ENCODE data around the gene MARK2. TPM values are rescaled to one million over a fixed set of nuclear protein-coding genes. Genes with fewer than 3 reads are reported as not detected.

Gene MARK2
- total and polyA plus RNA-seq, 2 of the 8 experiments (the other 6 are each of a cell fraction or from before 2014, with no cell fraction given), result 19.3 to 58.5 TPM

- no peaks in the 10 kb centered on the region for H3K9me3 ChIP-seq (ENCODE audit: insufficient read depth in 2 of 2, low read depth in 1 of 2, low read length in 1 of 2)
- no peak overlapping the region for H2BK120ac ChIP-seq (replicated peaks; ENCODE audit: low read depth, low read length)
- ChIA-PET CTCF (ENCODE audit: partially characterized antibody) (interaction anchor here (1.5 to 6.4 kb wide), 4 partner anchors 8 to 64 kb away, joined by 6 to 45 read pairs (median 23); partner anchors contain the start of gene MARK2), POLR2A (ENCODE audit: partially characterized antibody) (interaction anchor here (1.0 to 2.2 kb wide), 4 partner anchors 10 to 27 kb away, joined by 3 to 5 read pairs (median 4); no protein-coding TSS in a partner anchor)
- H2BK20ac ChIP-seq (ENCODE audit: low read length), result no peak overlapping the region
- WGBS, 2 experiments (ENCODE audit: extremely low coverage in 1 of 2, insufficient coverage in 1 of 2, insufficient read length in 1 of 2, insufficient replicate concordance in 2 of 2, low coverage in 1 of 2, low lambda C conversion rate in 2 of 2, missing lambda C conversion rate in 1 of 2), result 93% methylated on average over 6 of the region's 6 CpGs; no CpG with 5 or more reads in 1 of the 2 experiments
- peaks cover 0 to 14% (median 5%) of the 10 kb centered on the region in 4 experiments; a peak in 5 of 7 replicates for H3K4me1 ChIP-seq (replicated peaks in 1 of 4; ENCODE audit: control insufficient read depth in 3 of 4, insufficient read depth in 4 of 4, low read length in 3 of 4)
- no peak overlapping the region for H3K4me2 ChIP-seq (ENCODE audit: insufficient read depth in 1 of 2, low read depth in 2 of 2, low read length in 2 of 2)
- no peak overlapping the region for H3K18ac ChIP-seq (ENCODE audit: extremely low read depth, low read length)
- peaks cover 15% of the 10 kb centered on the region for H3K79me1 ChIP-seq (ENCODE audit: low read depth, low read length)
- no peak overlapping the region for H3K23ac ChIP-seq (ENCODE audit: insufficient read length)
- peaks cover 4 to 57% of the 10 kb centered on the region in 2 experiments; a peak in 3 of 4 replicates for H3K79me2 ChIP-seq (ENCODE audit: control insufficient read depth in 1 of 2, insufficient read depth in 2 of 2, low read length in 2 of 2)
- no peak overlapping the region for H4K91ac ChIP-seq (replicated peaks; ENCODE audit: insufficient read length, low read length)
- H4K5ac ChIP-seq (ENCODE audit: insufficient read length, low read depth, low read length), result no peak overlapping the region
- no peak overlapping the region for H3K14ac ChIP-seq (ENCODE audit: insufficient read length)
- peaks cover 8 to 24% (median 20%) of the 10 kb centered on the region in 4 experiments for H3K36me3 ChIP-seq (ENCODE audit: control insufficient read depth in 2 of 4, insufficient read depth in 4 of 4, low read length in 3 of 4)
- no peaks in the 10 kb centered on the region for H3K27me3 ChIP-seq (replicated peaks in 1 of 4; ENCODE audit: control insufficient read depth in 3 of 4, extremely low read depth in 1 of 4, insufficient read depth in 3 of 4, low read length in 3 of 4)
- H2BK12ac ChIP-seq (ENCODE audit: low read depth, low read length), result no peak overlapping the region
- no peaks in the 10 kb centered on the region for H3K23me2 ChIP-seq (ENCODE audit: low read depth, low read length)
- H2AFZ ChIP-seq (ENCODE audit: low read length), result no peak overlapping the region
- no peak overlapping the region for H3K4me3 ChIP-seq (ENCODE audit: extremely low read depth in 1 of 4, insufficient read depth in 2 of 4, low read depth in 3 of 4, low read length in 4 of 4)
- DNase-seq (ENCODE audit: low read depth in 1 of 2, low spot score in 2 of 2), result no peak
- no peak overlapping the region for H2BK5ac ChIP-seq (ENCODE audit: low read depth, low read length)
- H4K8ac ChIP-seq (ENCODE audit: extremely low read depth, insufficient read depth, low read length), result no peak overlapping the region
- no peak overlapping the region for H3K27ac ChIP-seq (ENCODE audit: low read depth, low read length)
- no peak for TF ChIP-seq SUZ12 (IDR thresholded peaks at IDR 0.05; ENCODE audit: low read length)
- TF ChIP-seq ASH2L (IDR thresholded peaks at IDR 0.05; ENCODE audit: low read length), result no peak
- TF ChIP-seq TAF1 (IDR thresholded peaks at IDR 0.05; ENCODE audit: low read depth, low read length), result no peak
- no peak for TF ChIP-seq JUND (IDR thresholded peaks at IDR 0.05; ENCODE audit: low read length)
- no peak for TF ChIP-seq E2F6 (IDR thresholded peaks at IDR 0.05)
- TF ChIP-seq YY1 (IDR thresholded peaks at IDR 0.05; ENCODE audit: low read depth, low read length), result no peak
- no peak for TF ChIP-seq RBBP5 (IDR thresholded peaks at IDR 0.05; ENCODE audit: borderline replicate concordance, low read depth, low read length)
- TF ChIP-seq ZNF274 (IDR thresholded peaks at IDR 0.05; ENCODE audit: borderline replicate concordance, extremely low read depth, low read length), result no peak
- TF ChIP-seq NRF1 (IDR thresholded peaks at IDR 0.05; ENCODE audit: low read depth, low read length), result no peak
- TF ChIP-seq MAFK (IDR thresholded peaks at IDR 0.05; ENCODE audit: low read depth, low read length), result no peak
- TF ChIP-seq HDAC6 (IDR thresholded peaks at IDR 0.05; ENCODE audit: low read depth, low read length), result no peak
- TF ChIP-seq TCF12 (IDR thresholded peaks at IDR 0.05; ENCODE audit: low read depth, low read length), result no peak
- TF ChIP-seq ATF3 (IDR thresholded peaks at IDR 0.05; ENCODE audit: insufficient read depth, low read depth, low read length), result no peak
- no peak overlapping the region for H3K4ac ChIP-seq (replicated peaks; ENCODE audit: insufficient read length, low read depth, low read length)
- FAIRE-seq, result no peak
- H3K9ac ChIP-seq (replicated peaks in 1 of 4; ENCODE audit: extremely low read depth in 1 of 4, low read depth in 3 of 4, low read length in 3 of 4), result no peak overlapping the region
- no peak overlapping the region for H3K56ac ChIP-seq (replicated peaks; ENCODE audit: insufficient read length, low read depth, low read length)
- peaks cover 10% of the 10 kb centered on the region in 2 experiments for H4K20me1 ChIP-seq (replicated peaks in 1 of 2; ENCODE audit: control insufficient read depth in 1 of 2, insufficient read depth in 2 of 2, low read length in 2 of 2)
- no peak overlapping the region for H2BK15ac ChIP-seq (ENCODE audit: low read length)
- H2AK5ac ChIP-seq (ENCODE audit: low read depth, low read length), result no peak overlapping the region
Measured at GRCh38 chr11:63893355-63893754, 54.4 kb downstream of the MARK2 start.
